Gastroesophageal sphincter (tissue), 4 donors: Measurements from ENCODE around the gene MKLN1. TPM values are rescaled to one million over a fixed set of nuclear protein-coding genes. Genes with fewer than 3 reads are reported as not detected.

Experiments
- ATAC-seq: fragments of 150-250 bp; one replicate; pipeline ENCODE4 v1.9.1; 2016; ENCODE audit warnings: mild to moderate bottlenecking, moderate library complexity
- H3K27ac ChIP-seq, 4 donors: fragments of 200-600 bp; sonication (generic) in 3 of 4; 1 replicate in 3 of 4; 2 replicates in 1 of 4; pipeline ENCODE4 v1.5.1; 2016 to 2019
- H3K27me3 ChIP-seq: fragments of 200-600 bp; sonication (generic); one replicate; pipeline ENCODE4 v1.5.1; 2019
- H3K36me3 ChIP-seq, 2 donors: fragments of 200-600 bp; sonication (generic); one replicate each; pipeline ENCODE4 v1.5.1; 2019; ENCODE audit warnings: control low read depth in 1 of 2
- H3K4me1 ChIP-seq, 3 donors: fragments of 200-600 bp; sonication (generic); 1 replicate in 2 of 3; 2 replicates in 1 of 3; pipeline ENCODE4 v1.5.1; 2016 to 2019; ENCODE audit warnings: control low read depth in 2 of 3
- H3K4me3 ChIP-seq, 2 donors: fragments of 200-600 bp; sonication (generic); one replicate each; pipeline ENCODE4 v1.5.1; 2019; ENCODE audit warnings: mild to moderate bottlenecking in 1 of 2, moderate library complexity in 1 of 2
- H3K9me3 ChIP-seq, 3 donors: fragments of 200-600 bp; sonication (generic); one replicate each; pipeline ENCODE4 v1.5.1; 2017 to 2019; ENCODE audit warnings: control low read depth in 2 of 3
- CTCF ChIP-seq, 4 experiments: fragments of 200-600 bp in 2 of 4; fragments of 450-650 bp in 2 of 4; sonication (generic) in 1 of 4; IDR thresholded peaks; one replicate each; pipeline ENCODE4 v1.5.1; 2017 to 2019; ENCODE audit warnings: antibody characterized with exemption in 4 of 4, mild to moderate bottlenecking in 2 of 4, moderate library complexity in 2 of 4
- EP300 ChIP-seq: sonication (generic); formaldehyde crosslinking; IDR thresholded peaks from one replicate; pipeline ENCODE4 v1.6.1; 2017; ENCODE audit warnings: antibody characterized with exemption, mild to moderate bottlenecking
- POLR2A ChIP-seq, 2 donors: fragments of 450-650 bp; IDR thresholded peaks; one replicate each; pipeline ENCODE4 v1.6.1; 2017; ENCODE audit warnings: antibody characterized with exemption in 2 of 2, mild to moderate bottlenecking in 2 of 2, moderate library complexity in 1 of 2
- POLR2AphosphoS5 ChIP-seq: sonication (generic); formaldehyde crosslinking; IDR thresholded peaks from one replicate; pipeline ENCODE4 v1.6.1; 2017; ENCODE audit warnings: antibody characterized with exemption
- WGBS, 2 donors: methylation state at CpG; one replicate each; pipeline ENCODE4 v1.1.5; 2018; ENCODE audit warnings: low coverage in 1 of 2; 5-methylcytosine and 5-hydroxymethylcytosine counted together
- total RNA-seq, 4 donors: library from RNA; depleted of rRNA; stranded (reverse); fragments of >200 nt; gene quantifications; one replicate each; pipeline ENCODE4 v1.1.0, GENCODE V29; 2016

Gene MKLN1
- total RNA-seq, 4 donors from 2014 or later, result 40.4 to 82.8 (median 58.6) TPM

GRCh38 chr7:131489881-131490280 lies 162.2 kb downstream of the MKLN1 start:
- H3K27me3 ChIP-seq, result no peaks in the 10 kb centered on the region
- TF ChIP-seq POLR2A (IDR thresholded peaks at IDR 0.05) (no peak), EP300 (no peak), CTCF (IDR thresholded peaks at IDR 0.05) (no peak), POLR2AphosphoS5 (no peak)
- H3K27ac ChIP-seq, result no peak overlapping the region
- H3K4me1 ChIP-seq, result peaks cover 0 to 18% (median 0%) of the 10 kb centered on the region in 3 donors
- H3K9me3 ChIP-seq, result no peaks in the 10 kb centered on the region
- peaks cover 0 to 17% of the 10 kb centered on the region in 2 donors for H3K36me3 ChIP-seq
- no peak overlapping the region for H3K4me3 ChIP-seq
- 91 to 93% methylated on average over 4 of the region's 4 CpGs for WGBS, 2 donors
- ATAC-seq, result no peak

- Histone ChIP-seq H3K36me3 (peaks cover 0 to 20% of the 10 kb centered on the region in 2 donors), H3K27me3 (no peaks in the 10 kb centered on the region), H3K9me3 (no peaks in the 10 kb centered on the region), H3K27ac (no peak overlapping the region), H3K4me3 (no peak overlapping the region), H3K4me1 (peaks cover 0 to 14% (median 0%) of the 10 kb centered on the region in 3 donors)
- ATAC-seq, result no peak
- TF ChIP-seq EP300, result no peak
- 90 to 91% methylated on average over 2 of the region's 2 CpGs for WGBS, 2 donors
These were observed 165.4 kb downstream of the MKLN1 start for GRCh38 chr7:131493081-131493480.

GRCh38 chr7:131493581-131493980 lies 165.9 kb downstream of the MKLN1 start:
- Histone ChIP-seq H3K27me3 (no peaks in the 10 kb centered on the region), H3K36me3 (peaks cover 0 to 20% of the 10 kb centered on the region in 2 donors), H3K9me3 (no peaks in the 10 kb centered on the region), H3K27ac (no peak overlapping the region), H3K4me3 (no peak overlapping the region), H3K4me1 (peaks cover 0 to 18% (median 0%) of the 10 kb centered on the region in 3 donors)
- TF ChIP-seq EP300 (no peak), POLR2AphosphoS5 (no peak), CTCF (IDR thresholded peaks at IDR 0.05) (no peak), POLR2A (IDR thresholded peaks at IDR 0.05) (no peak)
- ATAC-seq, result no peak

- WGBS, 2 donors, result 87 to 94% methylated on average over 2 of the region's 2 CpGs
- TF ChIP-seq EP300 (no peak), CTCF (IDR thresholded peaks at IDR 0.05) (no peak), POLR2A (IDR thresholded peaks at IDR 0.05) (no peak), POLR2AphosphoS5 (no peak)
- H3K27me3 ChIP-seq, result no peaks in the 10 kb centered on the region
- H3K4me1 ChIP-seq, result peaks cover 0 to 18% (median 0%) of the 10 kb centered on the region in 3 donors
- H3K4me3 ChIP-seq, result no peak overlapping the region
- H3K27ac ChIP-seq, result no peak overlapping the region
- H3K9me3 ChIP-seq, result no peaks in the 10 kb centered on the region
- ATAC-seq, result no peak
- peaks cover 0 to 23% of the 10 kb centered on the region in 2 donors for H3K36me3 ChIP-seq
These were observed 166.5 kb downstream of the MKLN1 start for GRCh38 chr7:131494182-131494581.

GRCh38 chr7:131495669-131496498 lies 168.2 kb downstream of the MKLN1 start:
- Histone ChIP-seq H3K9me3 (no peaks in the 10 kb centered on the region), H3K27me3 (no peaks in the 10 kb centered on the region), H3K4me1 (peaks cover 0 to 18% (median 0%) of the 10 kb centered on the region in 3 donors), H3K36me3 (peaks cover 0 to 27% of the 10 kb centered on the region in 2 donors), H3K4me3 (no peak overlapping the region), H3K27ac (no peak overlapping the region)
- 85 to 88% methylated on average over 6 to 7 of the region's 7 CpGs for WGBS, 2 donors
- no peak for TF ChIP-seq CTCF (IDR thresholded peaks at IDR 0.05)
- TF ChIP-seq EP300, result no peak
- no peak for TF ChIP-seq POLR2A (IDR thresholded peaks at IDR 0.05)
- no peak for TF ChIP-seq POLR2AphosphoS5
- ATAC-seq, result no peak
